Astrocyte of the spinal cord (primary cell): Measurements from ENCODE around the gene RNF150.

ENCODE experiments used
- DNase-seq: peaks from one replicate; pipeline ENCODE4 v3.0.0; 2011; ENCODE audit warnings: low read depth, low spot score
- H3K4me3 ChIP-seq: 2 replicates; pipeline ENCODE4 v1.5.1; 2011; ENCODE audit warnings: low read depth, mild to moderate bottlenecking, low read length, moderate library complexity
- CTCF ChIP-seq: IDR thresholded peaks from 2 replicates; pipeline ENCODE4 v1.5.1; 2012; ENCODE audit warnings: low read depth, mild to moderate bottlenecking, low read length, inconsistent platforms
- in situ Hi-C: cut with HindIII; loops from 2 replicates; pipeline ENCODE4 v1.10.0; 2017; ENCODE audit warnings: low sequenced_read_pairs

RNF150 gene

GRCh38 chr4:141074098-141074878 lies 59.0 kb downstream of the RNF150 start:
- no peak overlapping the region for H3K4me3 ChIP-seq
- no peak for DNase-seq
- TF ChIP-seq CTCF = no peak
- in situ Hi-C loops = no loop called here

- no peak for TF ChIP-seq CTCF
- in situ Hi-C loops = no loop called here
- DNase-seq = no peak
- H3K4me3 ChIP-seq = no peak overlapping the region
Observed at GRCh38 chr4:141066690-141067089, 66.6 kb downstream of the RNF150 start.

- no peak for DNase-seq
- TF ChIP-seq CTCF = no peak
- H3K4me3 ChIP-seq = no peak overlapping the region
- in situ Hi-C loops = no loop called here
Observed at GRCh38 chr4:141065872-141066271, 67.4 kb downstream of the RNF150 start.

GRCh38 chr4:141062651-141063050 lies 70.6 kb downstream of the RNF150 start:
- TF ChIP-seq CTCF = no peak
- H3K4me3 ChIP-seq = no peak overlapping the region
- DNase-seq = no peak
- in situ Hi-C loops = no loop called here

DNA sequence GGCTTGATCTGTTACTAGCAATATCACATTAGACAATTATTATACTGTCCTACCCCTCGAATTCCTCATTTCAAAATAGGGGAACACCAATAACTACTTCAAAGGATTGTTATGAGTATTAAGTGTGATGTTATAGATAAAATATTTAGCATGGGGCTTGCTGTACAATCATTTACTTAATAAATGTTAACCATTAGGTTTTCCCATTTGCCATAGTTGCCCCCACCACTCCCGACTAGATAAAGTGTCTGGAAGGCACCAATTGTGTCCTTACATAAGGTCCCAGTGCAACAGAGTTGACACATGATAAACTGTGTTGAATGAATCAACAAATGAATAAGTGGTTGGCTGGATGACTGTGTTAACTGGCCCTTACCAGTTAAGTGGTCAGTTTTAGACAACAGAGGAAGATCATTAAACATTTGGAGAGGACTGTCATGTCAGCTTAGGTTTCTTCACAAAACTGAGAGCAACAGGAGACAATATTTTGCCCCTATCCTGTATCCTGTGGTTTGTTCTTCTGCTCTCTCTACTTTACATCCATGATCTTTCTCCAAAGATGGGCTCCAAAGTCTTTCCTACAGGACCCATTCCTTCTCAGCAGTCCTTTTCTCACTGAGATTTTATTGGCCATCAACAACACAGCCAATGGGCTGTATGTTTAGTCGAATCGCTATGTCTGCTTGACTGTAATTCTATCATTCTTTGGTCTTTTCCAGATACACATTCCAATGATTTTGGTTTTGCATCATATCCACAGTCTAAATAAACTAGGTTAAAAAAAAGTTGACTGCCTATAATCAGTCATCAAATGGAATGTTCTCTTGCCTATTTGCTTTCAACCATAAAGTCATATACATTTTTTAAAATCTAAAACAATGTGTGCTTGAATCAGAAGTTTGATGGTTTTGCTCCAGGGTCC lies 74.4 kb downstream of the RNF150 start:
- no peak for TF ChIP-seq CTCF
- DNase-seq = peak; percentile 69
- in situ Hi-C loops = no loop called here
- H3K4me3 ChIP-seq = no peak overlapping the region

GRCh38 chr4:141057582-141057981 lies 75.7 kb downstream of the RNF150 start:
- no peak for DNase-seq
- H3K4me3 ChIP-seq = no peak overlapping the region
- no peak for TF ChIP-seq CTCF
- in situ Hi-C loops = no loop called here
